Activated B cell treated with CpG ODN at 0.5 μM for 24 hours (primary cell): ENCODE data around the gene SHCBP1. TPM values are rescaled to one million over a fixed set of nuclear protein-coding genes. Genes with fewer than 3 reads are reported as not detected.

Source experiments
- ATAC-seq: fragments of 200-7000 bp; cut with Tn5 transposase; one replicate; pipeline ENCODE4 v1.10.0; 2021; ENCODE audit warnings: low read depth, mild to moderate bottlenecking, moderate library complexity
- CTCF ChIA-PET: fragments of 350-600 bp; sonication (Branson Sonifier 250); formaldehyde crosslinking; loops from one replicate; lab custom pipeline; 2021; ENCODE audit warnings: antibody characterized with exemption; lab: Charles Lee
- POLR2A ChIA-PET: fragments of 350-600 bp; sonication (Branson Sonifier 250); formaldehyde crosslinking; loops from one replicate; lab custom pipeline; 2021; ENCODE audit warnings: antibody characterized with exemption; lab: Charles Lee
- DNase-seq: peaks from one replicate; pipeline ENCODE4 v3.0.0; 2022
- H3K27ac Mint-ChIP-seq: one replicate; pipeline ENCODE4 v1.8.0; 2020; ENCODE audit warnings: mixed read lengths
- H3K27me3 Mint-ChIP-seq: one replicate; pipeline ENCODE4 v1.8.0; 2021; ENCODE audit warnings: mixed read lengths
- H3K36me3 Mint-ChIP-seq: one replicate; pipeline ENCODE4 v1.8.0; 2021; ENCODE audit warnings: low read depth, mixed read lengths
- H3K4me1 Mint-ChIP-seq: one replicate; pipeline ENCODE4 v1.8.0; 2021; ENCODE audit warnings: mixed read lengths
- H3K4me3 Mint-ChIP-seq: one replicate; pipeline ENCODE4 v1.8.0; 2020; ENCODE audit warnings: mild to moderate bottlenecking, mixed read lengths
- H3K9me3 Mint-ChIP-seq: one replicate; pipeline ENCODE4 v1.8.0; 2020; ENCODE audit warnings: mixed read lengths
- CTCF ChIP-seq: fragments of 200-600 bp; IDR thresholded peaks from one replicate; pipeline ENCODE4 v1.8.0; 2022; ENCODE audit warnings: antibody characterized with exemption, mild to moderate bottlenecking
- intact Hi-C: fragments of 100-400 bp; cut with micrococcal nuclease; formaldehyde crosslinking; loops from one replicate; pipeline ENCODE4 v1.15.1; 2024
- total RNA-seq: library from RNA; stranded (reverse); gene quantifications from 2 replicates; pipeline ENCODE4 v1.2.3, GENCODE V29; 2022

The SHCBP1 gene
- total RNA-seq, 1 donor from 2014 or later, result 2.0 TPM

DNA sequence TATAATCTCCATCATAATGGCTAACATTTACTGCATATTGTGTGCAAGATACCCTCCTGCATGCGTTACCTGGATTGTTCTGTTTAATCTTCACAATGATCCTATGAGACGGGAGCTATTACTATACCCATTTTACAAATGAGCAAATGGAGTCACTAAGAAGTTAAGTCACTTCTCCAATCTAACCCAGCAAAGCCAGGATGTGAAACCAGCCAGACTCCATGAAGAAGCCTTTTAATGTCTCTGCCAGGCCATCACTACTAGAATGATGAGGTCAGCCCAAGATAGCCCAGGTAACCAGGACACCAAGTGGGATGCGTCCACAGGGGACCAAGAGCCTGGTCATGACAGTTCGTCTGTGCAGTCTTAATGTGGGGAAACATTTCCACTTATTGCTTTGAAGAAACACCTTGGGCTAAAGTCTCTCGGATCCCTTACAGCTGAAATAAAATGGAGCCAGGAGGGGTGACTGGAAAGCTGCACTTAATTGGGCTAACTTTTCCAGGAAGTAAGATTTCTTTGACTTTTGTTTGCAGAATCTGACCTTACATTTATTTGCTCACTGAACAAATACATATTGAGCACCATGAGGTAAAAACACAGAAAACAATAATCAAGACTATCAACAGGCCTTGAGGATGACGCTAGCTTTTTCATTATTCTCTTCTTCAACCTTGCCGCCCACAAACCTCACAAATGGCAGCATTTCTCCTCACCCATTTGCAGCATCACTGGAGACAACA is 926 bp upstream of the SHCBP1 start:
- peak overlapping the region; percentile 37 for H3K27ac Mint-ChIP-seq
- no peaks in the 10 kb centered on the region for H3K27me3 Mint-ChIP-seq
- no peaks in the 10 kb centered on the region for H3K36me3 Mint-ChIP-seq
- TF ChIP-seq CTCF, result no peak
- DNase-seq, result no peak
- H3K4me1 Mint-ChIP-seq, result peaks cover 24% of the 10 kb centered on the region
- intact Hi-C loops, result loop anchor here (2.0 to 5.0 kb wide), 3 partner anchors 67 to 1620 kb away; partner anchors contain the start of genes LONP2, NETO2, ORC6 and VPS35
- ChIA-PET POLR2A (no interaction called here), CTCF (no interaction called here)
- no peak for ATAC-seq
- H3K4me3 Mint-ChIP-seq, result peak overlapping the region; percentile 88
- no peaks in the 10 kb centered on the region for H3K9me3 Mint-ChIP-seq

DNA sequence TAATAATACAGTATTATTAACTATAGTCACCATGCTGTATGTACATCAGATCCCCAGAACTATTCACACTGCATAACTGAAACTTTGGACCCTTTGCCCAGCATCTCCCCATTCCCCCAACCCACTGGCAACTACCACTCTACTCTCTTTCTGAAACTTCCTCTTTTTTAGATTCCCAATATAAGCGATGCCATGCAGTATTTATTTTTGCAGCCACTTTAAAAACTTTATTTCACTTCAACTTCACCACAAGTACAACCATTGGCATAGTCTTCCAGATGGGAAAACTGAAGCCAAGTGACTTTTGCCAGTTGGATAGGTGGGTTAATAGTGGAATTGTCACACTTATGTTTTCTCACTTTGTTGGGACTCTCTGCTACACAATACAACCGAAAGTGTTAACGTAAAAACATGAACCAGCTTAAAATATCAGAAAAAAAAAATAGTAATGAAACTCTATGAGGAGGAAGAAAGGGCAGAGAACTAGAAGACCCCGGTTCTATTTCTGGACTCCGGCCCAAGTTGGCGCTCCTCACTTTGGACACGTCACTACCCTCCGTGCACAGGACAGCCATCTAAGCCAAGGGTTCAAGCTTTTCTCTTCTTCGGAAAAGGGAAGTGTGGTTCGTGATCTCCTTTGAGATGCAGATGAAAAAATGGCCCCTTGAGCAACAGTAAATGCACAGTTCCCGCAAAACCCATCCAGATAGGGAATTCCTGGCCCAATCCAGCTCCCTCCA is 743 bp downstream of the SHCBP1 start:
- H3K36me3 Mint-ChIP-seq, result no peaks in the 10 kb centered on the region
- H3K9me3 Mint-ChIP-seq, result no peaks in the 10 kb centered on the region
- intact Hi-C loops, result loop anchor here (2.0 to 5.0 kb wide), 3 partner anchors 68 to 1622 kb away; partner anchors contain the start of genes LONP2, NETO2, ORC6 and VPS35
- TF ChIP-seq CTCF, result no peak
- ChIA-PET POLR2A (no interaction called here), CTCF (no interaction called here)
- H3K4me3 Mint-ChIP-seq, result peak overlapping the region; percentile 88
- ATAC-seq (no peak), DNase-seq (no peak)
- H3K27ac Mint-ChIP-seq, result peak overlapping the region; percentile 24
- H3K27me3 Mint-ChIP-seq, result no peaks in the 10 kb centered on the region
- H3K4me1 Mint-ChIP-seq, result peaks cover 24% of the 10 kb centered on the region

- no peak overlapping the region for H3K4me3 Mint-ChIP-seq
- no peaks in the 10 kb centered on the region for H3K36me3 Mint-ChIP-seq
- DNase-seq, result no peak
- no peaks in the 10 kb centered on the region for H3K27me3 Mint-ChIP-seq
- H3K27ac Mint-ChIP-seq, result no peak overlapping the region
- intact Hi-C loops, result no loop called here
- no peak for ATAC-seq
- TF ChIP-seq CTCF, result no peak
- H3K4me1 Mint-ChIP-seq, result peaks cover 24% of the 10 kb centered on the region
- ChIA-PET CTCF (interaction anchor here (1.4 kb wide), 1 partner anchor 64 kb away, joined by 4 read pairs; no protein-coding TSS in a partner anchor), POLR2A (no interaction called here)
- H3K9me3 Mint-ChIP-seq, result no peaks in the 10 kb centered on the region
Observed at GRCh38 chr16:46618516-46618915, 2.7 kb downstream of the SHCBP1 start.

DNA sequence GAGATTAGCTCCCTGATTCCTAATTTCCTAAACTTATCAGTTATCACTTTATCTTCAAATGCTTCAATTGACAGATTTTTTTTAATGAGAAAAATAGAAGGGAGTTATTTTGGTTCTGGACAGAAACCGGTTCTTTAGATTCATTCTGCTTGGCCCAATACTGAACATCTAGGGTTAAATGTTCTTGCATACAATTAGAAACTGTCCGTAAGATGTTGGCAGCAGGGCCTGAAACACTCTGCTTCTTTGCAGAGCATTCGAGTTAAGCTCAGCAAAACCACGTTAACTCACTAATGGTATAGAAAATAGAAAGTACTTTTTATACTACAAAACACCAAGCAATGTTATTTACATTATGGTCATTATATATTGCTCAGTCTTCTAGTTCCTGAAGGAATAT is 7.2 kb downstream of the SHCBP1 start:
- intact Hi-C loops, result no loop called here
- TF ChIP-seq CTCF, result no peak
- DNase-seq (no peak), ATAC-seq (no peak)
- CTCF ChIA-PET, result no interaction called here
- no peak overlapping the region for H3K4me3 Mint-ChIP-seq
- no peak overlapping the region for H3K27ac Mint-ChIP-seq
- peaks cover 5% of the 10 kb centered on the region for H3K4me1 Mint-ChIP-seq
- H3K9me3 Mint-ChIP-seq, result no peaks in the 10 kb centered on the region
- POLR2A ChIA-PET, result no interaction called here
- H3K36me3 Mint-ChIP-seq, result no peaks in the 10 kb centered on the region
- no peaks in the 10 kb centered on the region for H3K27me3 Mint-ChIP-seq

DNA sequence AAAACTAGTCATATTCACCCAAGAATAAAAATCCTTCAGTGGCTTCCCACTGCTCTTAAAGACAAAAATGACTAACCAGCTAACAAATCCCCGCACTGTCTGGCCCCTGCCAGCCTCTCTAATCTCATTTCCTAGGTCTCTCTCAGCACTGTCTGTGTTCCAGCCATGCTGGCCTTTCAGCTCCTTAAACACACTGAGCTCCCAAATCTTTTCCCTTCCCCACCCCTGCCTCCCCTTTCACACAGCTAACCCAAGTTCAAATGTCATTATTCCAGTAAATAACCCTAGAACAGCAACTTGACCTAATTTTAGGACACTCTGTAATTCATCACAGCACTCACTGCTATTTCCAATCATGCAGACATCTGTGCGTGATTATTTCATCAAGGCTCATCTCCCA is 7.8 kb downstream of the SHCBP1 start:
- no peak for DNase-seq
- ChIA-PET POLR2A (no interaction called here), CTCF (no interaction called here)
- no peak for TF ChIP-seq CTCF
- Mint-ChIP-seq H3K9me3 (no peaks in the 10 kb centered on the region), H3K4me1 (peaks cover under 1% of the 10 kb centered on the region), H3K27ac (no peak overlapping the region), H3K27me3 (no peaks in the 10 kb centered on the region), H3K4me3 (no peak overlapping the region), H3K36me3 (no peaks in the 10 kb centered on the region)
- intact Hi-C loops, result no loop called here
- no peak for ATAC-seq
